H1 (cell line): ENCODE data around the gene TRIM6. TPM values are rescaled to one million over a fixed set of nuclear protein-coding genes. Genes with fewer than 3 reads are reported as not detected.

Experiments
- CTCF ChIA-PET: fragments of 300-600 bp; sonication (Branson Sonifier 250); formaldehyde crosslinking; loops from one replicate; lab custom pipeline; 2021; ENCODE audit not compliant: partially characterized antibody; lab: Charles Lee
- POLR2A ChIA-PET: fragments of 300-600 bp; sonication (Branson Sonifier 250); formaldehyde crosslinking; loops from one replicate; lab custom pipeline; 2021; ENCODE audit warnings: inconsistent platforms; ENCODE audit not compliant: partially characterized antibody; lab: Charles Lee
- DNase-seq, 2 experiments: peaks; one replicate each; pipeline versions ENCODE4 v3.0.0 to v3.0.0-alpha.2; 2010 to 2022; ENCODE audit warnings: low spot score in 2 of 2, low read depth in 1 of 2, mixed read lengths in 1 of 2
- FAIRE-seq: peaks from 2 replicates; lab custom pipeline; 2011; peaks lifted over from hg19 to GRCh38; lab: Jason Lieb, UNC
- H2AFZ ChIP-seq: 2 replicates; pipeline ENCODE4 v1.8.1; 2012; ENCODE audit warnings: low read length, inconsistent platforms
- H2AK5ac ChIP-seq: 2 replicates; pipeline ENCODE4 v1.6.1; 2013; ENCODE audit warnings: low read depth, low read length
- H2BK120ac ChIP-seq: replicated peaks from 2 replicates; pipeline ENCODE3; 2013; ENCODE audit warnings: low read depth, low read length, inconsistent platforms
- H2BK12ac ChIP-seq: 2 replicates; pipeline ENCODE4 v1.6.1; 2013; ENCODE audit warnings: low read depth, low read length
- H2BK15ac ChIP-seq: 2 replicates; pipeline ENCODE4 v1.6.1; 2013; ENCODE audit warnings: low read length
- H2BK20ac ChIP-seq: 2 replicates; pipeline ENCODE4 v1.6.1; 2013; ENCODE audit warnings: low read length
- H2BK5ac ChIP-seq: 2 replicates; pipeline ENCODE4 v1.6.1; 2013; ENCODE audit warnings: low read depth, low read length
- H3K14ac ChIP-seq: 2 replicates; pipeline ENCODE4 v1.6.1; 2013; ENCODE audit warnings: inconsistent platforms; ENCODE audit not compliant: insufficient read length
- H3K18ac ChIP-seq: 2 replicates; pipeline ENCODE4 v1.6.1; 2013; ENCODE audit warnings: low read length; ENCODE audit errors: extremely low read depth
- H3K23ac ChIP-seq: 2 replicates; pipeline ENCODE4 v1.6.1; 2013; ENCODE audit warnings: inconsistent platforms; ENCODE audit not compliant: insufficient read length
- H3K23me2 ChIP-seq: 2 replicates; pipeline ENCODE4 v1.6.1; 2013; ENCODE audit warnings: low read depth, low read length
- H3K27ac ChIP-seq: 2 replicates; pipeline ENCODE4 v1.6.1; 2011; ENCODE audit warnings: low read depth, low read length, inconsistent platforms
- H3K27me3 ChIP-seq, 4 experiments: replicated peaks in 1 of 4; 1 replicate in 1 of 4; 2 replicates in 3 of 4; pipeline versions ENCODE4 v1.6.1 to v1.8.1; 2011 to 2013; ENCODE audit warnings: low read length in 3 of 4, mild to moderate bottlenecking in 3 of 4, inconsistent platforms in 2 of 4, mixed read lengths in 2 of 4, moderate library complexity in 1 of 4; ENCODE audit not compliant: control insufficient read depth in 3 of 4, insufficient read depth in 3 of 4; ENCODE audit errors: extremely low read depth in 1 of 4
- H3K36me3 ChIP-seq, 4 experiments: 2 replicates each; pipeline versions ENCODE4 v1.6.1 to v1.8.1; 2011 to 2013; ENCODE audit warnings: mild to moderate bottlenecking in 4 of 4, low read length in 3 of 4, moderate library complexity in 2 of 4, control low read depth in 1 of 4, inconsistent platforms in 1 of 4; ENCODE audit not compliant: insufficient read depth in 4 of 4, control insufficient read depth in 2 of 4
- H3K4ac ChIP-seq: replicated peaks from 2 replicates; pipeline ENCODE3; 2013; ENCODE audit warnings: low read length, low read depth, mixed read lengths, inconsistent platforms; ENCODE audit not compliant: insufficient read length
- H3K4me1 ChIP-seq, 4 experiments: replicated peaks in 1 of 4; 1 replicate in 1 of 4; 2 replicates in 3 of 4; pipeline versions ENCODE4 v1.6.1 to v1.8.1; 2011 to 2013; ENCODE audit warnings: low read length in 3 of 4, inconsistent platforms in 2 of 4, mixed read lengths in 1 of 4; ENCODE audit not compliant: insufficient read depth in 4 of 4, control insufficient read depth in 3 of 4
- H3K4me2 ChIP-seq, 2 experiments: 2 replicates each; pipeline versions ENCODE4 v1.6.1 to v1.8.1; 2011 to 2013; ENCODE audit warnings: low read depth in 2 of 2, low read length in 2 of 2, control low read depth in 1 of 2, inconsistent platforms in 1 of 2, mild to moderate bottlenecking in 1 of 2; ENCODE audit not compliant: insufficient read depth in 1 of 2
- H3K4me3 ChIP-seq, 4 experiments: fragments of 200-600, 300-600 bp in 1 of 4; sonication (generic), shearing (Covaris generic), sonication (Bioruptor Twin) in 1 of 4; 2 replicates each; pipeline versions ENCODE4 v1.5.1 to v1.8.1; 2011 to 2016; ENCODE audit warnings: low read length in 4 of 4, low read depth in 3 of 4, control low read depth in 2 of 4, inconsistent platforms in 2 of 4, mild to moderate bottlenecking in 2 of 4, mixed read lengths in 1 of 4, moderate library complexity in 1 of 4; ENCODE audit not compliant: insufficient read depth in 2 of 4; ENCODE audit errors: extremely low read depth in 1 of 4
- H3K56ac ChIP-seq: replicated peaks from 2 replicates; pipeline ENCODE3; 2013; ENCODE audit warnings: low read depth, mild to moderate bottlenecking, mixed read lengths, low read length, inconsistent platforms; ENCODE audit not compliant: insufficient read length
- H3K79me1 ChIP-seq: 2 replicates; pipeline ENCODE4 v1.6.1; 2013; ENCODE audit warnings: low read depth, low read length, control low read depth
- H3K79me2 ChIP-seq, 2 experiments: 2 replicates each; pipeline versions ENCODE4 v1.6.1 to v1.8.1; 2012 to 2013; ENCODE audit warnings: low read length in 2 of 2, mild to moderate bottlenecking in 2 of 2, inconsistent platforms in 1 of 2; ENCODE audit not compliant: insufficient read depth in 2 of 2, control insufficient read depth in 1 of 2
- H3K9ac ChIP-seq, 4 experiments: replicated peaks in 1 of 4; 1 replicate in 1 of 4; 2 replicates in 3 of 4; pipeline versions ENCODE4 v1.6.1 to v1.8.1; 2011 to 2013; ENCODE audit warnings: low read depth in 3 of 4, low read length in 3 of 4, control low read depth in 2 of 4, mild to moderate bottlenecking in 2 of 4, moderate library complexity in 2 of 4, inconsistent platforms in 1 of 4; ENCODE audit errors: extremely low read depth in 1 of 4
- H3K9me3 ChIP-seq, 2 experiments: 2 replicates each; pipeline versions ENCODE4 v1.6.1 to v1.8.1; 2012 to 2013; ENCODE audit warnings: mild to moderate bottlenecking in 2 of 2, moderate library complexity in 2 of 2, control low read depth in 1 of 2, inconsistent platforms in 1 of 2, low read depth in 1 of 2, low read length in 1 of 2, mixed read lengths in 1 of 2; ENCODE audit not compliant: insufficient read depth in 2 of 2
- H4K20me1 ChIP-seq, 2 experiments: replicated peaks in 1 of 2; 2 replicates each; pipeline versions ENCODE3 to v1.8.1; 2011 to 2013; ENCODE audit warnings: inconsistent platforms in 2 of 2, low read length in 2 of 2, mild to moderate bottlenecking in 1 of 2; ENCODE audit not compliant: insufficient read depth in 2 of 2, control insufficient read depth in 1 of 2
- H4K5ac ChIP-seq: 2 replicates; pipeline ENCODE4 v1.6.1; 2013; ENCODE audit warnings: low read length, low read depth, mixed read lengths, inconsistent platforms; ENCODE audit not compliant: insufficient read length
- H4K8ac ChIP-seq: 2 replicates; pipeline ENCODE4 v1.8.0; 2013; ENCODE audit warnings: mild to moderate bottlenecking, moderate library complexity, low read length, inconsistent platforms; ENCODE audit not compliant: insufficient read depth; ENCODE audit errors: extremely low read depth
- H4K91ac ChIP-seq: replicated peaks from 2 replicates; pipeline ENCODE3; 2013; ENCODE audit warnings: low read length, mixed read lengths, inconsistent platforms; ENCODE audit not compliant: insufficient read length
- ASH2L ChIP-seq: fragments of 200-600, 300-600 bp; sonication (generic); IDR thresholded peaks from one replicate; pipeline ENCODE4 v1.7.1; 2017; ENCODE audit warnings: low read length
- BRCA1 ChIP-seq: IDR thresholded peaks from 2 replicates; pipeline ENCODE4 v1.6.1; 2012; ENCODE audit warnings: low read depth, low read length, improper control_type of control experiment
- EP300 ChIP-seq, 2 experiments: IDR thresholded peaks; 1 replicate in 1 of 2; 2 replicates in 1 of 2; pipeline ENCODE4 v1.6.1; 2011 to 2012; ENCODE audit warnings: low read depth in 2 of 2, low read length in 2 of 2, mild to moderate bottlenecking in 2 of 2, borderline replicate concordance in 1 of 2, inconsistent platforms in 1 of 2, moderate library complexity in 1 of 2
- RBBP5 ChIP-seq: IDR thresholded peaks from 2 replicates; pipeline ENCODE4 v1.7.1; 2012; ENCODE audit warnings: low read depth, mild to moderate bottlenecking, inconsistent platforms, low read length, moderate library complexity, borderline replicate concordance
- YY1 ChIP-seq: IDR thresholded peaks from 2 replicates; pipeline ENCODE4 v1.6.1; 2011; ENCODE audit warnings: low read depth, mild to moderate bottlenecking, low read length
- ZNF274 ChIP-seq: IDR thresholded peaks from 2 replicates; pipeline ENCODE4 v1.7.0; 2012; ENCODE audit warnings: low read length, borderline replicate concordance; ENCODE audit errors: extremely low read depth
- WGBS, 2 experiments: shearing (Covaris generic) in 1 of 2; methylation state at CpG; one replicate each; pipeline versions ENCODE4 v1.1.6 to v1.1.7; 2013 to 2015; ENCODE audit warnings: low lambda C conversion rate in 2 of 2, mixed read lengths in 2 of 2, inconsistent platforms in 1 of 2, low coverage in 1 of 2, missing lambda C conversion rate in 1 of 2; ENCODE audit not compliant: insufficient replicate concordance in 2 of 2, insufficient coverage in 1 of 2, insufficient read length in 1 of 2; ENCODE audit errors: extremely low coverage in 1 of 2, missing lambda C conversion rate in 1 of 2; 5-methylcytosine and 5-hydroxymethylcytosine counted together
- polyA plus RNA-seq, 7 experiments: library from polyadenylated mRNA; depleted of rRNA in 3 of 7; stranded (reverse) in 5 of 7; unstranded in 2 of 7; fragments of >200 nt in 5 of 7; fragments of 200-250 nt in 2 of 7; gene quantifications; 1 replicate in 5 of 7; 2 replicates in 1 of 7; 4 replicates in 1 of 7; pipeline versions ENCODE4 v1.2.1 to v1.2.3, GENCODE V29; 2011 to 2013; ENCODE audit warnings: missing spikeins in 2 of 7, mixed read lengths in 2 of 7
- total RNA-seq: library from RNA; stranded (reverse); fragmentation: NEBNext Ultra II Directional; extraction: Animal tissue kit (Norgen Biotek cat#: 25700); gene quantifications from 2 replicates; pipeline ENCODE4 v1.2.1, GENCODE V29; 2021

TRIM6 gene
- total and polyA plus RNA-seq, 2 of the 8 experiments (the other 6 are each of a cell fraction or from before 2014, with no cell fraction given) = 21.6 to 23.3 TPM

- H3K79me2 ChIP-seq = no peaks in the 10 kb centered on the region
- no peak within 1 kb of the TSS for H3K14ac ChIP-seq
- no peak within 1 kb of the TSS for H3K4ac ChIP-seq
- no peaks in the 10 kb centered on the region for H3K9me3 ChIP-seq
- no peaks in the 10 kb centered on the region; the same call in 1 of the 2 replicates for H3K79me1 ChIP-seq
- H3K4me3 ChIP-seq = peak within 1 kb of the TSS in 1 of 4 experiments; percentile 48; a peak in 2 of 8 replicates
- H3K4me1 ChIP-seq = peaks cover 0 to 17% (median 6%) of the 10 kb centered on the region in 4 experiments; a peak in 4 of 7 replicates
- FAIRE-seq (peak; percentile 45), DNase-seq (peak in 1 of 2 experiments; percentile 53)
- ChIA-PET CTCF (interaction anchor here (1.1 to 1.3 kb wide), 2 partner anchors 10 to 24 kb away, joined by 3 to 4 read pairs; no protein-coding TSS in a partner anchor), POLR2A (interaction anchor here (0.6 kb wide), 1 partner anchor 61 kb away, joined by 3 read pairs; no protein-coding TSS in a partner anchor)
- H3K27ac ChIP-seq = no peak within 1 kb of the TSS
- H4K91ac ChIP-seq = no peak within 1 kb of the TSS
- no peak within 1 kb of the TSS for H2BK20ac ChIP-seq
- 67% methylated on average over 7 of the region's 7 CpGs; no CpG with 5 or more reads in 1 of the 2 experiments for WGBS, 2 experiments
- TF ChIP-seq YY1 = no peak
- TF ChIP-seq ASH2L = peak; percentile 45
- TF ChIP-seq EP300 (IDR thresholded peaks at IDR 0.05; ENCODE audit: borderline replicate concordance in 1 of 2, low read depth in 2 of 2, low read length in 2 of 2) = no peak
- TF ChIP-seq BRCA1 = no peak
- TF ChIP-seq ZNF274 = no peak
- 0 out of 2 replicates have a peak, but pooled peaks have one; percentile 36 for TF ChIP-seq RBBP5
- H3K56ac ChIP-seq = no peak within 1 kb of the TSS
- no peaks in the 10 kb centered on the region for H3K27me3 ChIP-seq
- no peak within 1 kb of the TSS for H3K9ac ChIP-seq
- no peak within 1 kb of the TSS for H4K5ac ChIP-seq
- no peak within 1 kb of the TSS for H2BK5ac ChIP-seq
- H2AFZ ChIP-seq = peak within 1 kb of the TSS; percentile 98
- H2BK15ac ChIP-seq = peak within 1 kb of the TSS; percentile 84; the same call in 1 of the 2 replicates
- no peaks in the 10 kb centered on the region for H4K20me1 ChIP-seq
- H2BK120ac ChIP-seq = no peak within 1 kb of the TSS
- no peak within 1 kb of the TSS for H4K8ac ChIP-seq
- H2BK12ac ChIP-seq = 0 out of 2 replicates have a peak within 1 kb of the TSS, but pooled peaks have one; percentile 14
- H3K23ac ChIP-seq = no peak within 1 kb of the TSS
- H2AK5ac ChIP-seq = peak within 1 kb of the TSS; percentile 24; the same call in 1 of the 2 replicates
- H3K18ac ChIP-seq = peak within 1 kb of the TSS; percentile 75
- no peaks in the 10 kb centered on the region for H3K36me3 ChIP-seq
- no peaks in the 10 kb centered on the region for H3K23me2 ChIP-seq
- peak within 1 kb of the TSS; percentile 55 to 64 for H3K4me2 ChIP-seq
These were observed 28.2 kb downstream of the TRIM6 start, which contains the start of gene TRIM34 for GRCh38 chr11:5624489-5625279. TRIM34 (plus strand) TSS chr11:5625001; CDS start chr11:5632332, 7,331 bp downstream.
